NT2/D1 (cell line): ENCODE data around the gene STRN.

ENCODE experiments used
- SUZ12 ChIP-seq: IDR thresholded peaks from 2 replicates; pipeline ENCODE4 v1.6.1; 2011; ENCODE audit not compliant: insufficient read length, insufficient read depth; ENCODE audit errors: extremely low read depth
- YY1 ChIP-seq: IDR thresholded peaks from 2 replicates; pipeline ENCODE4 v1.6.1; 2011; ENCODE audit not compliant: insufficient read length, insufficient read depth
- ZNF274 ChIP-seq: IDR thresholded peaks from 2 replicates; pipeline ENCODE4 v1.6.1; 2011; ENCODE audit warnings: mild to moderate bottlenecking, low read depth, low read length

DNA sequence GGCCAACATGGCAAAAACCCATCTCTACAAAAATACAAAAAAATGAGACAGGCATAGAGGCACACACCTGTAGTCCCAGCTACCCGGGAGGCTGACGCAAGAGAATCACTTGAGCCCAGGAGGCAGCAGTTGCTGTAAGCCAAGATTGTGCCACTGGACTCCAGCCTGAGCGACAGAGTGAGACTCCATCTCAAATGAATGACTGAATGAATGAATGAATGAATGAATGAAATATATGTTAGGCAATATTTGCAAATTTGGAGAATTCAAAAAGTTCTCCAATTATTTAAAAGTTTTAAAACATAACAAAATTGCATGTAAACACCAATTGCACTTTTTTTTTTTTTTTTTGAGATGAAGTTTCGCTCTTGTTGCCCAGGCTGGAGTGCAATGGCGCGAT lies 61.7 kb downstream of the STRN start:
- TF ChIP-seq ZNF274: no peak
- no peak for TF ChIP-seq YY1
- no peak for TF ChIP-seq SUZ12
